DMS153 treated with DMSO at 0.1 percent for 48 hours (cell line): ENCODE results near the gene SATB2.

ENCODE experiments used
- DNase-seq: peaks from one replicate; lab custom pipeline; 2025; ENCODE audit not compliant: unreplicated experiment; lab: John Stamatoyannopoulos, UW

SATB2 gene

DNA sequence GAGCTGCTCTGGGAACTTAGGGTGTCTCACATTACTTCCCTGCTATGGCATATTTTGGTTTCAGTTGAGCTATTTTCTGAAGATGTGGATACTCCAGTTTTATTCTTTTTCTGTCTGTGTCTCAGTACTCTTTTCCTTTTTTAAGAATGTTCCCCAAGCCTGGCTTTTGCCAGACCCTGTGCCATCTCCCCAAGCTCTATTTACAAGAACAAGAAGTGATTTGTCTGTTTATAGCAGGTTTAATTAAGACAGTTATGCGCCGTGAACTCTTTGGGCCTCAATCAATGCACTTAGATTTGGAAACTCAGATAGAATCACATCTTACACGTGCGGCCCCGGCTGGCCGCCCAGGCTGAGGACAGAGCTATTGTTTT lies 8.9 kb upstream of the SATB2 start:
- no peak for DNase-seq

DNA sequence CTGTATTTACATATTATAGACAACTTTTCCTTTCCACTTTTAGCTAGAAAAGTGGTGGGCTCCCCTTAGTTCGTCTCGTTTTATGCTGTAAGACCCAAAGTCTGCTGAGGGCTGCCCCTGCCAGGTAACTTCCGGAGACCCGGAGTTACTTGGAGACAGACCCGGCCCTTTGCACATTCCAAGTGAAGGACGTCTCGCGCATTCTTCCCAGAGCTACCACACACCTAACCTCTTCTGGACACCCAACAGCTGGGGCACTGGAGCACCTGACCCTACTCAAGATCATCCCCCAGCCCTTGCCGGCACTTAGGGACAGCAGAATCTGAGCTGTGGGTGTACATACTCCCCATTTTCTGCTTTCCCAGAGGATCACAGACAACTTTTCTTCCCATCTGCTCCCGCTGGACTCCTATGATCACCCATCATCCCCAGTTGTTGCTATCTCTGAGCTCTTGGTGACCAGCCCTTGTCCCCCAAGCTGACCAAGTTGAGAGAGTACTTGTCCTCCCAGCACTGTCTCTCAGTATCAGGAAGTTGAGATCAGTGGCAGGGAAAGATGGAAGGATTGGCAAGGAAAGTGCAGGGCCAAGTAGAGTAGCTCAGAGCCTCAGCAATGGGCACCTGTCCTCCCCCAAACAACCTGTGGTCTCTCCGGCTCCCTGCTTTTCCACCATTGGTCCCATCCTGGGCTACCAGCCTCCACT lies 8.4 kb upstream of the SATB2 start:
- DNase-seq = no peak

GRCh38 chr2:199465390-199465789 lies 7.7 kb upstream of the SATB2 start:
- no peak for DNase-seq

- DNase-seq = no peak
Measured at GRCh38 chr2:199464606-199465352, 7.0 kb upstream of the SATB2 start.

DNA sequence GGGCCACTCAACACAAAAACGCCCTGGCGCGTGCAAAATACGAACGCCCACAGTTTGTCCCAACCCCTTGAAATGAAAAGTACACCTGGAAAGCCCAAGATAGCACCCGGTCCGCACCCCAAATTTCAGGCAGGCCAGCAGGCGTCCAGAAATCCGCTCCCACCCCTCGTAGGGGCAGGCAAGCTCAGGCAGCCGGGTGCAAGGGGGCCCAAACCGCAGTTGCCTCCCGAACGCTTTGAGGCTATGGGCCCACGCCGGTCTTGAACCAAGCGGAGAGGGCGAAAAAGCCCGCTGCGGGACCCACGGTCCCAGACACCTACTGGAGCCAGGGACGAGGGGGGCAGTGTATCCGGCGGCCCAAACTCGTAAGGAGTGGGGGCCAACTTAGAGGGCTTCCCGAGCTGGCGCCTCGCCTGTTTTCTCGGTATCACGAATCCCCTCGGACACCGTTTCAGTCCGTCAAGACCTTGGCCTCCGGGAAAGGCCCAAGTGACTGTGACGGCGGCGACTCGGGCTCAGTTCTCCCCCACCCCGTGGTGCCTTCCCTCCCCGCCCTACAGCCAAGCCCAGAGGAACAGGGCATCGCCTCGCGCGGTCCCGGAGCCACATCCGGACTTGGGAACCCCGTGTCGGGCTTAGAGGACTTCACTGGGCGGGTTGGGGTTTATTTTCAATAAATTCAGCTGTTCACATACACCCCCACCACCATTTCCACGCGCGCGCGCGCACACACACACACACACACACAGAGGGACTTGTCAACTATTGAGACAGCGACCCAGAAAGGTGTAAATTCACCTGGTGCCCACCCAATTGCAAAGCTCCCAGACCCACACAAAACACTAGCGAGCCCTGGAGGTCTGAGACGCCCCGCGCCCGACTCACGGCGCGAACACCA lies 6.2 kb upstream of the SATB2 start:
- DNase-seq = no peak

GRCh38 chr2:199462956-199463692 lies 5.4 kb upstream of the SATB2 start:
- no peak for DNase-seq

DNA sequence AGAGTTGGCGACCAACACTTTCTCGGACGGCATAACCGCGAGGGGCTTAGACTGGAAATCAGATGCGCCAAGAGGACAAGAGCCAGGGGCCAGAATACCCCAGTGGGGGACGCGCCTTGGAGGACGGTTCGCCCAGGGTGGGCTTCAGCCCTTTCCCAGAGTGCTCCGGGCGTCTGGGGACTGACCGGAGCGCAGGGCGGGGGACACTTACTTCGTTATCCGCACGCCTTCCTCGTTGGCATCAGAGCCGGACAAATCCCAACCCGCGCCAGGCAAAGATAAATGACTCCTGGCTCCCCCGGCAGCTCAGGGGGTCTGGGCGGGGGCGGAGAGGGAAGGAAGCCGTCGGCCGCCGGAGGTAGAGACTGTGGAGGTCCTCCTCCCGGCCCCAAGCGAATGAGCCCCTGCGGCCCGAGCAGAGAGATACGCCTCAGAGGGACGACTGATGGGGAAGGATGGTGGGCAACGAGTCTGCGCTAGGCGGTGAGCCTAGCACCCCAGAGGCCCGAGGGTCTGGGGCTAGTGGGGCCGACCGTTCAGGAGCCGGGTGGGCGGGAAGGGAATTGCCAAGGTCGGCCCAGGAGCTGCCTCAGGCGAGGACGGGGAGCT lies 4.7 kb upstream of the SATB2 start:
- no peak for DNase-seq

DNA sequence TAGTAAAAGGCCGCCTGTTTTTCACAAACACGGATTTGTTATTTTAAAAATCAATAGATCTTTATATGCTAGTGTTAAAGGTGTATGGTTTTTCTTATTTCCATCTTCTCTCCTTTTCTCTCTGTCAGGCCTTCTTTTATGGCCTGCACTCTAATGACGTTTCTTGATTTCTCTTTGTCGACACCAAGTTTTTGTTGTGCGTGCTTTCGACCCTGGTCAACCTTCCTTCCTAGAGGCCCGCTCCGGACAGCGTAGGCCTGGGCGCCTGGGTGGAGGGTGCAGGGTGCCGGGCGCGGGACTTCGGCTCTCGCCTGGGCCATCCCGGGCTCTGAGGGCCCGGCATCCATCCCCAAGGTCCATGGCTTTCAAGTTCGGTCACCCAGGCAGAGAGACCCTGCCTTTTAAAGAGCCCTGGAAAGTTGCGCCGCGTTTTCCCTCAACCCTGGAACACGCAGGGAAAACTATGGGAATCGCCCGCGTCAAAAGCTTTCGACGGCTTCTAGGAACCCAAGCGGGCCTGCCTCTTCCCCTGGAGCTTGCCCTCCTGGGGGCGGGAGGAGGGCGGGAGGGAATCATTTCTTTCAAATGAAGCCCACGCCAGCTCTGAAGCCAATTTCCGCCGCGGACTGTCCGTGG lies 4.1 kb upstream of the SATB2 start:
- DNase-seq = no peak

DNA sequence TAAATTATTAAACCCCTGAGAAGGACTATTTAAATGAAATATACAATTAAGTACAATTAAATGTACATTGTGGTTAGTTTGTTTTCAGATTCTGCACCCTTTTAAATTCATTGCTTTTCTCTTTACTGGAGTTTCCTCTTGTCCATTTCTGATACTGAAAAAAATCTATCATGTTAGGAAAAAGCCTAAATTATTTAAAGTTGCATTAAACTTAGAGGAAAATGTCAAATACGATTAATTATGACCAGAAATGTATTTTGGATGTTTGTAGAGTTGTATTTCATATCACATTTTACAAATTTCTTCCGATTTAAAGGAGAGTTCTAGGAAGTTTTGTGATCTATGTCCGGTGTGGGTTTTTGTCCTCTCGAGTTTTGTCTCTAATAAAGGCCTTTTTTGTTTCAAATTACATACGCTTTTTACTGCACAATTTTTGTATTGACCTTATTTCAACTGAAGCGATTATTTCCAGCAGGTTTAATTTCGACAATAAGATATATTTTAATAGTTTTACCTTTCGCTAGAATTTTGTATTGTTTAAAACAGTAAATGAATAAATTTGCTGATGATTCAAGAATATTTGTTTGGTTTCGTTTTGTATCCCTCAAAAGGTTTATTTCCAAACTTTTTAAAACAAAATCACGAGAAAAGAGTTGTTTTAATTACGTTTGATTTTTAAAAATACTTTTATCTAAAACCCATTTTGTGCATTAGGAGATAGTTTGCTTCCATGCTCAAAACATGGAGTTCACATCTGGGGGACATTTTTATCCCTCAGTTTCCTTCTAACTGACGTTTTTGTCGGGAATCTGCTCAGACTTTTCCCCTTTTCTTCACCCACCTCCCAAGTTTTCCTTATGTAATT lies 3.3 kb upstream of the SATB2 start:
- DNase-seq = no peak

- DNase-seq = no peak
Measured at GRCh38 chr2:199460101-199460671, 2.4 kb upstream of the SATB2 start.

- DNase-seq = peak; percentile 77
Measured at GRCh38 chr2:199459286-199460100, 1.8 kb upstream of the SATB2 start.

GRCh38 chr2:199458806-199459285 lies 1.1 kb upstream of the SATB2 start:
- no peak for DNase-seq

DNA sequence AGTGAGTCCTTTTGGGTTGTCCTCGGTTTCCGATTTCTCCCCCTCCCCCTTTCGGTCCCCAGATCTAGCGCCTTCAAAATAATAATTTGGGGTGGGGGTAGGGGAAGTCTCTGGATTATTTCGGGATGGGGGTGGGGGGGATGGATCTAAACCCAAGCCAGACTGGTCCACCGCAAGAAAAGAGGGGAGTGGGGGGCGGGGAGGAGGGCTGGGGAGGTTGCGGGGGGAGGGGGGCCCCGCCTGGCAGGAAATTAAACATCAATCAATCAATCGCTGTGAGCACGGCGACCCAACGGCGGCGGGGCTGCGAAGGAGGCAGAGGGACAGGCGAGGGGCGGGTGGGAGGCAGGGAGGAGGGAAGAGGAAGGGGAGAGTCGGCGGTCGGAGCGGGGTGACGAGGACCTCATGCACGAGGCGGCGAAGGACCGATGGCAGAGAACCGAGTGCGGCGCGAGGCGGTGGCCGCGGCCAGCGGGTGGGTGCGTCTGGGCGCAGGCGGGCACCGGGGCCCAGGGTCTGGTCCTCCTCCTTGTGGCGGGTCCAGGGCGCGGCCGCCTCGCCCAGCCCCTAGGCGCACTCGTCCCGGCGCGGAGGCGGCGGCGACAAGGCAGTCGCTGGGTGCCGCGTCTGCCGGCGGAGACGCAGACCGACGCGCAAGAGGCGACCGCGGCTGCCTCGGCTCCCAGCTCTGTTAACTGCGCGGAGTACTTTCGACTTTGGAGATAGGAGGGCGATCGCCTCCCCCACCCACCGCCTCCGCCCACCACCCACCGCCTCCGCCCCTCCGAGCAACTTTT lies 468 bp upstream of the SATB2 start:
- DNase-seq = no peak

- no peak for DNase-seq
Measured at GRCh38 chr2:199456383-199457146, 1.2 kb downstream of the SATB2 start.

DNA sequence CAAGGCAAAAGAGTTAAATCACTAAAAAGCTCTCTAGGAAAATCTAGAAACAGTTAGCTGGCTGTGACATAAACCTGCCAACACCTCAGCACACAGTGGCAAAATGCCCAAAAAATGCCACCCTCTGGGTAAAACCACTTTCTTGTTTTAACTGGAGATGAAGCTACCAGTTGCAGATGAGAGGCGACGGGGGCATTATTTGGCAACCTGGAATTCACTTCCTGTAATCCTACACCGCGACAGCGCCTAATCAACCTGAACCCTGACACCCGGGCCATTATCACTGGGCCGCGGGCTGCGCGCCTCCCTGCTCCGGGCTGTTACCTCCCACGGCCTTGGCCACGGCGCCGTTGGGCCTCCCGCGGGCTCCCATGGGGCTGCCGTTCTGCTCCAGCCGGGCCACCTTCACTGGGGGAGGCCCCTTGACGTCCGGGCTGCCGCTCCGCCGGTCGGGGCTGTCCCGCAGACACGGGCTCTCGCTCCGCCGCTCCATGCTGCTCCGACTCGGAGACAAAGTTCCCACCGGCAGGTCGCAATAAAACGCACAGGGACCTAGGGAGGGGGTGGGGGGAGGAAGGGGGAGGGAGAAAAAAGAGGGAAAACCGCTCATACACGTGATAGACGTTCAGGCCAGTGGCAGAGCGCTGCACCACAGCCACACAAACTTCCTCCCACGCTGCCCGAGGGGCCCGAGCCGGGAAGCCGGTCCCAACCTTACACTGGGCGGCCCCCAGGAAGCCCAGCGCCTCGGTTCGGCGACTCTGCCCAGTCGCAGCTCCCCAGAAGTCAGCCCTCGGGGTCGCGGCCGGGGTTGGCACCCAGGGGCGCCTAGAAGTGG lies 2.0 kb downstream of the SATB2 start:
- DNase-seq = peak; percentile 73

DNA sequence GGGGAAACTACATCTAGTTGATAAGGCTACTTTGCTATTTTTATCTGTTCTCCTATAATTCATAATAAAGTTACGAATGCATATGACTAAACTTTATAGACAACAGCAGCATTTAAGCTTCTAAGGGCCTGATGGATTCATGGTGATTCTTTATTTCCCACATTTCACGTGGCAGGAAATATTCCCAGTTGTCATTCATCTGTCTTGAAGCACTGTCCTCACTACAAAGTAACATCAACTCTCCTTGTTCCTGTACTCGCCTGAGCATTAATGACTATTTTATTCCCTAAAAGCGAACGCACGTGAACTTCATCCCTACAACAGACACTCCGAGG lies 2.6 kb downstream of the SATB2 start:
- DNase-seq = no peak
